Caki2 (cell line): ENCODE results near the gene ZMIZ2. TPM values are rescaled to one million over a fixed set of nuclear protein-coding genes. Genes with fewer than 3 reads are reported as not detected.
"Not testable (repeated sequence)": the region's sequence is repeated elsewhere in the genome, so short reads cannot be mapped to it uniquely, and the experiment has no call there.

ENCODE experiments used
- DNase-seq: peaks from one replicate; pipeline ENCODE4 v3.0.0-alpha.2; 2015; ENCODE audit warnings: low read depth
- in situ Hi-C: cut with HindIII; loops from 2 replicates; pipeline ENCODE4 v1.10.0; 2016; ENCODE audit warnings: low sequenced_read_pairs, low pct_unique_long_range_greater_than_20kb, mixed read lengths
- total RNA-seq: library from RNA; depleted of rRNA; stranded (reverse); fragments of >200 nt; shearing (Covaris generic); gene quantifications from 2 replicates; pipeline ENCODE4 v1.2.3, GENCODE V29; 2014; ENCODE audit warnings: low replicate concordance

Gene ZMIZ2
- total RNA-seq, 1 experiment from 2014 or later, result 4.6 TPM

DNA sequence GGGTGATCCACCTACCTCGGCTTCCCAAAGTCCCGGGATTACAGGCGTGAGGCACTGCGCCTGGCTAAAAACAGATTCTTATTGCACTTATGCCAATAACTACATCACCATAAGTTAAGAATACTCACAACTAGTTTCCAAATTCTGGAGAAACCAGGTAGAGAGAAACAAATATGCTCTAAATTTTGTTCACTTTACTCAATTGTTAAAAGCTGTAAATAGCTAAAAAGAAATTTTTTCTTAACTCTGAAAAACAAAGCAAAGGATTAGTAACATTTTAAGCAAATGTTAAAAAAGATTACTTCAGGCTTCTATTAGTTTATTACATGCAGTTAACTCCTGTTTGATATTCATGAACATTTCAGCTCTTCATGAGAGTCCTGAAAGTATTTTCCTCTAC is 28.3 kb upstream of the ZMIZ2 start:
- DNase-seq, result no peak
- in situ Hi-C loops, result no loop called here

DNA sequence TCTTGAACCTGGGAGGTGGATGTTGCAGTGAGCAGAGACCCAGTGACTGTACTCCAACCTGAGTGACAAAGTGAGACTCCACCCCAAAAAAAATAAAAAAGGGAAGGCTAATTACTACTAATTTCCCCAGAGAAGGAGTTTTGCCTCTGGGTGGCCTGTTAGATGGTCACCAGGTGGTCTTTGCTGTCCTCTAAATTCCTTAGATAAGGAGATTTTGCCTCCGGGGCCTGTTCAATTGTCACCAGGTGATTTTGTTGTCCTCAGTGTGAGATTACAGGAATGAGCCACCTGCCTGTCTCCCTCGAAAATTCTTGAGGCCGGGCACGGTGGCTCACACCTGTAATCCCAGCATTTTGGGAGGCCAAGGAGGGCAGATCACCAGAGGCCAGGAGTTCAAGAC is 24.4 kb upstream of the ZMIZ2 start:
- no peak for DNase-seq
- in situ Hi-C loops, result no loop called here

DNA sequence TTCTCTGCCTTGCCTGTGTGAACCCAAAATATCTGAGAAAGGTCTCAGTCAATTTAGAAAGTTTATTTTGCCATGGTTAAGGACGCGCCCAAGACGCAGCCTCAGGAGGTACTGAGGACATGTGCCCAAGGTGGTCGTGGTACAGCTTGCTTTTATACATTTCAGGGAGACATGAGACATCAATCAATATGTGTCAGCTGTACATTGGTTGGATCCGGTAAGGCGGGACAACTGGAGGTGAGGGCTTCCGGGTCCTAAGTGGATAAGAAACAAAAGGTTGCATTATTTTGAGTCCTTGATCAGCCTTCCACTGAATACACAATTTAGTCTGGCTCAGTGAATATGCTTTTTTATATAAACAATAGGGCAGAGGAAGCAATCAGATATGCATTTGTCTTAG is 22.4 kb upstream of the ZMIZ2 start:
- DNase-seq, in situ Hi-C loops: not testable (repeated sequence)

DNA sequence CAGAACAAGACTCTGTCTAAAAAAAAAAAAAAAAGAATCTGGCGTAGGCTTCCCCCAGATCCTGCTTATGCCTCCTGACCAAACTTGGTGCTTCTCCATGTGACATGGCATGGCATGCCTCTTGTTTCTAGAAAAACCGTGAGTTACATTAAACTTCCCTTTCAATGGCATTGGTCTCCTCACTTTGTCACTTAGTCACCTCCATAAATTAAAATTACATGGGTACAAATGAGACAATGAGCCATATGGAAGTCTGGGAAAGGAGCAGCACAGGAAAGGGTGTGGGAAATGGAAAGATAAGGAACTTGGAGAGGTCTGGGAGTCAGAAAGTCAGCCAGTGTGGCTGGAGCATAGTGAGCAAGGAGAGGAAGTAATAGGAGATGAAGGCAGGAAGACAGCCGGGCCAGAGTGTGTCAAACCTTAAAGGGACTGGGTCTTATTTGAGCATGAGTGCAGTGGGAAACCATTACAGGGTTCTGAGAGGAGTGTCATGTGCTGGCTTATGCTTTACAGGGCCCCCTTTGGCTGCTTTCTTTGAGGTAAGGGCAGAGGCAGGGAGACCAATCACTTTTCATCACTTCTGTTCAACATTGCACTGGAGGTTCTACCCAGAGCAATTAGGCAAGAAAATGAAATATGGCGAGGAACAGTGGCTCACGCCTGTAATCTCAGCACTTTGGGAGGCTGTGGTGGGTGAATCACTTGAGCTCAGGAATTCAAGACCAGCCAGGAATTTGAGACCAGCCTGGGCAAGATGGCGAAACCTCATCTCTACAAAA is 21.3 kb upstream of the ZMIZ2 start:
- in situ Hi-C loops, result no loop called here
- no peak for DNase-seq

DNA sequence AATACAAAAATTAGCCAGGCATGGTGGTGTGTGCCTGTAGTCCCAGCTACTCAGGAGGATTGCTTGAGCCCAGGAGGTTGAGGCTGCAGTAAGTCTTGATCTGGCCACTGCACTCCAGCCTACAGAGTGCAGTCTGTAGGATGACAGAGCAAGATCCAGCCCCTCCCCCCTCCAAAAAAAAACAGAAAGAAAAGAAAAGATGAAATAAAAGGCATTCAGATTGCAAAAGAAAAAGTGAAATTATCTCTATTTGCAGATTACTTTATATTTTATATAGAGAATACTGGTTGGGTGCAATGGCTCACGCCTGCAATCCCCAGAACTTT is 20.7 kb upstream of the ZMIZ2 start:
- in situ Hi-C loops, result no loop called here
- DNase-seq, result no peak

DNA sequence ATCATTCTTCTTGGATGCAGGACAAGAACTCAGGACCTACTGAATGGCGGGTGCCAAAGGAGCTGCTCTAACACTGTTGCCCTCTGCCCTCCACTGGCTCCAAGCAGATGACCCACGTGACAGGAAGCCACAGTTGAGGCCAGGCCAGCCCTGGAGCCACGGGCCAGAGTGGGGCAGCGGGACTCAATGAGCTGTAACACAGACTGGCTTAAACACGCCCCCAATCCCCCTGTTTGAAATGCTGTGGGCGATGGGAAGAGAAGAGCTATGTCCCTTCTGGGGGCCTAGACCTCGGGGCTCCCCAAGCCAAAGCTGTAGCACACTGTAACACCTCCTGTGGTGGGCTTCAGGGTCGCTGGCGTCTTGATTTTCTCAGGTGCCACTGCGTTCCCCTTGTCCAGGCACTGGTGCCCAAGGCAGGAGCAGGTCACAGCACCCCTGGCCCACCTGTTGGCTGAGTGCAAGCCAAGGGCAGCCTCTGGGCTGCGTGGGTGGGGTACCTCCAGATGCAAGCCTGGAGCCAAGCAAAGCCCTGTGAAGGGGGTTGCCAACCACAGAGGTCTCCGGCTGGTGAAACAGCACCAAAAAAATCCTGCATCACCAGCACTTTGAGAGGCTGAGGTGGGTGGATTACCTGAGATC is 18.6 kb upstream of the ZMIZ2 start:
- in situ Hi-C loops, result no loop called here
- no peak for DNase-seq

DNA sequence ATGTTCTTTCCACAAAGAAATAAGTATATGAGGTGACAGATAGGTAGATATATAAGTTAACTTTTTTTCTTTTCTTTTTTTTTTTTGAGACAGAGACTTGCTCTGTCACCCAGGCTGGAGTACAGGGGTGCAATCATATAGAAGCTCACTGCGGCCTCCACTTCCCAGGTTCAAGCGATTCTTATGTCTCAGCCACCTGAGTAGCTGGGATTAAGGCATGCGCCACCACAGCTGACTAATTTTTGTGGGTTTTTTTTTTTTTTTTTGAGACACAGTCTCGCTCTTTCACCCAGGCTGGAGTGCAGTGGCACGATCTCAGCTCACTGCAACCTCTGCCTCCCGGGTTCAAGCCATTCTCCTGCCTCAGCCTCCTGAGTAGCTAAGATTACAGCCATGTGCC is 15.7 kb upstream of the ZMIZ2 start:
- in situ Hi-C loops, DNase-seq: not testable (repeated sequence)

DNA sequence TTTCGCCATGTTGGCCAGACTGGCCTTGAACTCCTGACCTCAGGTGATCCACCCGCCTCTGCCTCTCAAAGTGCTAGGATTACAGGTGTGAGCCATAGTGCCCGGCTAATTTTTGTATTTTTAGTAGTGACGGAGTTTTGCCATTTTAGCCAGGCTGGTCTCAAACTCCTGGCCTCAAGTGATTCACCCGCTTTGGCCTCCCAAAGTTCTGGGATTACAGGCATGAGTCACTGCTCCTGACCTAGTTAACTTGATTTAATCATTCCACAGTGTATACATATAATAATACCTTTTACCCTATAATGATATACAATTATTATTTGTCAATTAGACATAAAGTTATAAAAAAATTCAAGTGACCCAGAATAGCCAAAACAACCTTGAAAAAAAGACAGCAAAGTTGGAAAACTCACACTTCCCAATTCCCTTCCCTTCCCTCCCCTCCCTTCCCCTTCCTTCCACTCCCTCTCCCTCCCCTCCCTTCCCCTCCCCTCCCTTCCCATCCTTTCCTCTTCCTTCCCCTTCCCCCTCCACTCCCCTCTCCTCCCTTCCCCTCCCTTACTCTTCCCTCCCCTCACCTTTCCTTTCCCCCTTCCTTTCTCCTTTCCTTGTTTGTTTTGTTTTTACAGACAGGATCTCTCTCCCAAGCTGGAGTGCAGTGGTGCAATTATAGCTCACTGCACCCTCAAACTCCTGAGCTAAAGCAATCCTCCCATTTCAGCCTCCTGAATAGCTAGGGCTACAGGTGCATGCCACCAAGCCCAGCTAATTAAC is 14.8 kb upstream of the ZMIZ2 start:
- in situ Hi-C loops, result no loop called here
- peak; percentile 46 for DNase-seq

DNA sequence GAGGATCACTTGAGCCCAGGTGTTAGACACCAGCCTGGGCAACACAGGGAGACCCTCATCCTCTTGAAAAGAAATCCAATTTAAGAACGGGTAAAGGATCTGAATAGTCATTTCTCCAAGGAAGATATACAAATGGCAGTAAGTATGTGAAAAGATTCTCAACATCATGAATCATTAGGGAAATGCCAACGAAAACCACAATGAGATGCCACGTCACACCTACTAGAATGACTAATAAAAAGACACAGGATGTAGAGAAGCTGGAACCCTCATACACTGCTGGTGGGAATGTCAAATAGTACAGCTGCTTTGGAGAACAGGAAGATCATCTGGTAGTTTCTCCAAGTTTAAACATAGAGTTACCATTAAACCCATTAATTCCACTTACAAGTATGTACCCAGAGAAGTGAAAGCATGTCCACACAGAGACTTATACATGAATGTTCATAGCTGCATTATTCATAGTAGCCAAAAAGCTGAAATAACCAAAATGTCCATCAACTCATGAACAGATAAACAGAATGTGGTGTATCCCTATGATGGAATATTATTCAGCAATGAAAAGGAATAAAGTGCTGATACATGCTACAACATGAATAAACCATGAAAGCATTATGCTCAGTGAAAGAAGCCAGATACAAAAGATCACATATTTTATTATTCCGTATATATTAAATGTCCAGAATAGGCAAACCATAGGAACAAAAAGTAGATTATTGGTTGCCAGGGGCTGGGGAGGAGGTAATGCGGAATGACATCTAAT is 13.1 kb upstream of the ZMIZ2 start:
- in situ Hi-C loops, result no loop called here
- peak; percentile 93 for DNase-seq

DNA sequence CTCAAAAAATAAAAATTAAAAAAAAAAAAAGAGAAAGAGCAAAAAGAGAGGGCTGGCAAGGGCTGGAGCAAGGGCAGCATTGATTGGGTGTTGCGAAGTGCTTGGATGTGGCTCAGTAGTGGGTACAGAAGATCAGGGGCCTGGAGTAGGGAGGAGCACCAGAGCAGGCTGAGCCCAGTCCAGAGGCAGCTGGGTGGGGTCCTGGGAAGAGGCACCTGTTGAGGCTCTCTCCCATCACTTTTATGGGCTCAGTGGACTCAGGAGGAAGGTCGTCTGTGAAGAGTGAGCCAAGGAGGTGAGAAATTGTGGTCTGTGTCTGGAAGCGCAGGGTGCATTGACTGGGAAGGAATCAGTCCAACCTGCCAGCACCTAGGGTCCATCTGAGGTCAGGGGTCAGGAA is 11.8 kb upstream of the ZMIZ2 start:
- no peak for DNase-seq
- in situ Hi-C loops, result no loop called here

DNA sequence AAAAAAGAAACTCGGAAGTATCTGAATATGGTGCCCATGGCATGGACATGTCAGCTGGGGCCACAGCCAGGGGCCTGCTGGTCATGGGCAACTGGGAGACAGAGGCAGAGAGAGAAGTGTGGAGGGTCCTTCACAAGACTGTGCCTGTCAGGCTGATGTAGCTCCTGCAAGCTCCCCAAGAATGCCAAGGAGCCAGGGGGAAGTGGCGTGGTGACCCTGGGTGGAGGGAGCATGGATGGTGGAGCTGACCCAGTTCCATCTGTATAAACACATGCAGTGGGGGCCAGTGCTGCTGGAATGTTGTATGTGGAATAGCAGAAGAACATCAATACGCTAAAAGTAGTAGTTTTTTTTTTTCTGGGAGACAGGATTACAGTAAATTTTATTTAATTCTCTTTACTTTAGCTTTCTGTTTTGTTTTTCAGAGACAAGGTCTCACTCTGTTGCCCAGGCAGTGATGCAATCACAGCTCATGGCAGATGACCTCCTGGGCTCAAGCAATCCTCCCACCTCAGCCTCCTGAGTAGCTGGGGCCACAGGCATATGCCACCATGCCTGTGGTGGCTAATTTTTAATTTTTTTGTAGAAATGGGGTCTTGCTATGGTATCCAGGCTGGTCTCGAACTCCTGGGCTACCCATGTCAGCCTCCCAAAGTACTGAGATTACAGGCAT is 10.5 kb upstream of the ZMIZ2 start:
- DNase-seq, result no peak
- in situ Hi-C loops, result no loop called here

DNA sequence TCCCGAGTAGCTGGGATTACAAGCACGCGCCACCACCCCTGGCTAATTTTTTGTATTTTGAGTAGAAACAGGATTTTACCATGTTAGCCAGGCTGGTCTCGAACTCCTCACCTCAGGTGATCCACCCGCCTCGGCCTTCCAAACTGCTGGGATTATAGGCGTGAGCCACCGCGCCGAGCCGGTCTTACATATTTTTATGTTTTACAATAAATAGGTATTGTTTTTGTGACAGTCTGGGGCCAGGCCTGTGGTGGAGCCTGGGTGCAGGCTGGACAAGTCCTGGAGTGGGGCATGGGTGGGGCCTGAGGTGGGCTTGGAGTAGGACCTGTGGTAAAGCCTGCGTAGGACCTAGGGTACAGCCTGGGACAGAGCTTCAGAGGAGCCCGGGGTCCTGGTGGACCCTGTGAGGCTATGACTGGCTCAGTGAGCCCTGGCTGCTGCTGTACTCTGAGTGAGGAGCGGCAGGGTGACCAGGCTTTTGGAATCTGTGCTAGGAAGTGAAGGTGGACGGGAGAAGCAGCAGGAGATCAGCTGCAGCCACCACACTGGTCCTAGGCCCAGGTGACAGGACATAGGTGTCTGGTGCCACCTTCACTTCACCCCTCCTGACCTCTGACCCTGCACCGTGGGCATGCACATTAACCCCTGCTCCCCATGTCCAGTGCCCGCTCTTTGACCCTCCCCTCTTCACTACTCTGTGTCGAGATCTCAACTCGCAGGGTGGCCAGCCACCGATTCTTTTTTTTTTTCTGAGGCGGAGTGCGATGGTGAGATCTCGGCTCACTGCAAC is 9.6 kb upstream of the ZMIZ2 start:
- DNase-seq, result no peak
- in situ Hi-C loops, result no loop called here

DNA sequence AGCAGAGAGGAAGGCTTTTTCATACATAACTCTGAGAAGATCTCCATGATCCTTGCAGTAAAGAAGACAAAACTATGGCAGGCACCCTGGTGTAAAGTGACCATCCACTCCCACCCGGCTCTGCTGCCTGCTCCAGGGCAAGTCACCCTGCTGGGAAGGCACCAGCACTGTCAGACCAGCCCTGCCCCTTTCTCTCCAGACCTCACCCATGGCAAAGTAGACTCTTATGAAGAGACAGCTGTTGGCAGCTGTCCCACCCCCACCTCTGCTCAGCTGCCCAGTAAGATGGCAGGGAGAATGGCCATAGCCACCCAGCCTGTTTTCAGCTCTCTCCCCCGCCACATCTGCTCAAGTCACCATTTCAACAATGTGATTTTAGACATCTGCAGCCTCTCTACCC is 8.6 kb upstream of the ZMIZ2 start:
- DNase-seq, result no peak
- in situ Hi-C loops, result no loop called here

DNA sequence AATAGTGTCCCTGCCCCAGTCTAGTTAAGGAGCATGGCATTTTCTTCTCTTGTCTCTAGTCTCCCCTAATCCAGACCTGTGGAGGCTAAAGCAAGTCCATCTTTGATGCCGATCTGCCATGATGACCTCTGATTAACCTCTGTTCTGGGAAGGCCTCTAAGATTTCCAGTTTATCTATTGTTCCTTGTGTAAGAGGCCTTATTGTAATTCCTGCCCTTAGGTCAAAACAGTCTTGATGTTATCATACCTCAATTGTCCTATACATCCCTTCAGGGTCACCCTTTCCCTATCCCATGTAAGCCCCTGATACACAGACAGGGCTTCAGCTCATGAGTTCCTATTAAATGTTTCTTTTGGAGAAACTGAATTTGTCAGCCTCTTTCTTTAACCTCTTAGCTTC is 4.9 kb upstream of the ZMIZ2 start:
- in situ Hi-C loops, result no loop called here
- DNase-seq, result no peak

DNA sequence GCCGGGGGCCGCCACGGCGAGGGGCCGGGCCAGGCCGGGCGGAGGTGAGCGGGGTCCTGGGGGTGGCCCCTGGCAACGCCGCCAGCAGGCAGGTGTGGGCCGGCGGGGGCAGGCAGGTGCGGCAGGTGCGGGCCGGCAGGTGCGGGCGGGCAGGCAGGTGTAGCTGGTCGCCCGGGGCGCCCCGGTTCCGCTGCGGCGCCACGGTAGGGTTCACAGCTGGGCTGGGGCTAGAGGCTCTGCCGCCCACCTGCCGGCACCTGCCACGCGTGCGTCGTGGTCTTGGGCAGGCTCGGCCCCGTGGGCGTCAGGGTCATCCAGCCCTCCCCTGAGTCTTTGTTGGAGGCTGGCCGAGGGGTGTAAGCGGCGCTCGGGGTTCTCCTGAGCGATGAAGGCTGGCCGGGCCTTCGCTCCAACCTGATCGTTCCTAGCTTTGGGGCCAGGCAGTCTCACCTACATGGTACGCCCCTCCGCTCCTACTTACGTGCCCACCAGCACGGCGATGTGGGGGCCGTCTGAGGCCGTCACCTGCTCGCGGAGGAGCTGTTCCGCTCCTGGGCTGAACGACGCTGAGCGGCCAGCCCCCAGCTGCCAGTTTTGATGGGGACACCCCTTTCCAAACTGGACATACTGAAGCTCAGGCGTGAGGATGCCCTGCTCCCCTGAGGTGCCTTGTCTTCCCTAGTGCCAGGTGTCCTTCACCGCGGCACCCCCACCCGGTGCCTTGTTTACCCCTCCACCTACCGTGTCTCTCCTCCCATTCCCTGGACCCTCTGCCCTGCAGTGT is 493 bp downstream of the ZMIZ2 start:
- DNase-seq, result no peak
- in situ Hi-C loops, result no loop called here

DNA sequence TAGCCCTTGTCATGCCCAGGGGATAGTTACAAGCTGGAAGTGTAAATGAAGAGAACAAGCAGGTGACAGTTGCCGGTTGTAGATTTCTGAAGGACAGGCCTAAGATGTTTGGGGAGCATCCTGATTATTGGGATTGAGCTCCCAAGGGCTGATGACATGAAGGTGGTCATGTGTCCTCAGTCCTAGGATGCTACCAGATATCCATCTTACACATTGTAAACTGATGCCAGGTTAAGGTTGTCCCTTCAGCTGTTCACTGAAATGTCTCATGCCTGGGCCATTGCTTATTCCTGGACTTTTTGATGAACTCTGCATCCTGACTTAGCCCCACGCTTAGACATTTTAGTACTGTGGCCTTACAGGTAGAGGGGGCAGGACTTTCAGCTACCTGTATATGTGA is 1.3 kb downstream of the ZMIZ2 start:
- in situ Hi-C loops, result no loop called here
- no peak for DNase-seq

DNA sequence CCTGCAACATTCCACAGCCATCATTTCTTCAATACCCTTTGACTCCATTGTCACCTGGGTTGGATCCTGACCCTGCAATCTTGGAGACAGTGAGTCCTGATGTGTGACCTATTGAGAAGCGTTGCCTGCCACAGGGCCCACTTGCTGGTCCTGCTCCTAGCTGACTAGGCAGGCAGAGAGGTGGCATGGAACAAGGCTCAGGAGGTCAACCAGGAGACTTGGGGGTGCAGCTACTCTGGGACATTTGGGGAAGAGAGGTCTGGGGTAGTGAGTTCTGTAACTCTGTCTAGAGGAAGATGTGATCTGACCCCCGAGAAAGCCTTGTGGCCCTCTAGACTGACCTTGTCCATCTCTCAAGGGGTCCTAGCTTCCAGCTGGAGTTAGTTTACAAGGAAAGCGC is 1.8 kb downstream of the ZMIZ2 start:
- in situ Hi-C loops, result no loop called here
- DNase-seq, result no peak
